Measurements from ENCODE around the gene ZBTB33. TPM values are rescaled to one million over a fixed set of nuclear protein-coding genes. Genes with fewer than 3 reads are reported as not detected.

ZBTB33 gene, protein sequence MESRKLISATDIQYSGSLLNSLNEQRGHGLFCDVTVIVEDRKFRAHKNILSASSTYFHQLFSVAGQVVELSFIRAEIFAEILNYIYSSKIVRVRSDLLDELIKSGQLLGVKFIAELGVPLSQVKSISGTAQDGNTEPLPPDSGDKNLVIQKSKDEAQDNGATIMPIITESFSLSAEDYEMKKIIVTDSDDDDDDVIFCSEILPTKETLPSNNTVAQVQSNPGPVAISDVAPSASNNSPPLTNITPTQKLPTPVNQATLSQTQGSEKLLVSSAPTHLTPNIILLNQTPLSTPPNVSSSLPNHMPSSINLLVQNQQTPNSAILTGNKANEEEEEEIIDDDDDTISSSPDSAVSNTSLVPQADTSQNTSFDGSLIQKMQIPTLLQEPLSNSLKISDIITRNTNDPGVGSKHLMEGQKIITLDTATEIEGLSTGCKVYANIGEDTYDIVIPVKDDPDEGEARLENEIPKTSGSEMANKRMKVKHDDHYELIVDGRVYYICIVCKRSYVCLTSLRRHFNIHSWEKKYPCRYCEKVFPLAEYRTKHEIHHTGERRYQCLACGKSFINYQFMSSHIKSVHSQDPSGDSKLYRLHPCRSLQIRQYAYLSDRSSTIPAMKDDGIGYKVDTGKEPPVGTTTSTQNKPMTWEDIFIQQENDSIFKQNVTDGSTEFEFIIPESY
- polyA plus RNA-seq (ENCODE audit: insufficient read depth in 1 of 5, insufficient read length in 5 of 5, low replicate concordance in 1 of 5) = 10 to 100 TPM; 16.0 to 29.0 (median 21.9) TPM
- long read RNA-seq, donor 1, full-length matches to known transcripts = 13 of 37 reads
- long read RNA-seq, donor 1, partial matches to known transcripts = 24 of 37 reads
- long read RNA-seq, donor 1, other reads (novel, unspliced or antisense) = 0 of 37 reads
- long read RNA-seq, donor 2, full-length matches to known transcripts = 4 of 4 reads
- long read RNA-seq, donor 2, partial matches to known transcripts = 0 of 4 reads
- long read RNA-seq, donor 2, other reads (novel, unspliced or antisense) = 0 of 4 reads
- long read RNA-seq, donor 3, full-length matches to known transcripts = 11 of 11 reads
- long read RNA-seq, donor 3, partial matches to known transcripts = 0 of 11 reads
- long read RNA-seq, donor 3, other reads (novel, unspliced or antisense) = 0 of 11 reads
- long read RNA-seq, donor 4, full-length matches to known transcripts = 10 of 10 reads
- long read RNA-seq, donor 4, partial matches to known transcripts = 0 of 10 reads
- long read RNA-seq, donor 4, other reads (novel, unspliced or antisense) = 0 of 10 reads
- long read RNA-seq, donor 5, full-length matches to known transcripts = 8 of 8 reads
- long read RNA-seq, donor 5, partial matches to known transcripts = 0 of 8 reads
- long read RNA-seq, donor 5, other reads (novel, unspliced or antisense) = 0 of 8 reads
- long read RNA-seq, donor 6, full-length matches to known transcripts = 13 of 13 reads
- long read RNA-seq, donor 6, partial matches to known transcripts = 0 of 13 reads
- long read RNA-seq, donor 6, other reads (novel, unspliced or antisense) = 0 of 13 reads
- long read RNA-seq, donor 7, full-length matches to known transcripts = 11 of 11 reads
- long read RNA-seq, donor 7, partial matches to known transcripts = 0 of 11 reads
- long read RNA-seq, donor 7, other reads (novel, unspliced or antisense) = 0 of 11 reads
- long read RNA-seq, donor 8, full-length matches to known transcripts = 8 of 8 reads
- long read RNA-seq, donor 8, partial matches to known transcripts = 0 of 8 reads
- long read RNA-seq, donor 8, other reads (novel, unspliced or antisense) = 0 of 8 reads

DNA sequence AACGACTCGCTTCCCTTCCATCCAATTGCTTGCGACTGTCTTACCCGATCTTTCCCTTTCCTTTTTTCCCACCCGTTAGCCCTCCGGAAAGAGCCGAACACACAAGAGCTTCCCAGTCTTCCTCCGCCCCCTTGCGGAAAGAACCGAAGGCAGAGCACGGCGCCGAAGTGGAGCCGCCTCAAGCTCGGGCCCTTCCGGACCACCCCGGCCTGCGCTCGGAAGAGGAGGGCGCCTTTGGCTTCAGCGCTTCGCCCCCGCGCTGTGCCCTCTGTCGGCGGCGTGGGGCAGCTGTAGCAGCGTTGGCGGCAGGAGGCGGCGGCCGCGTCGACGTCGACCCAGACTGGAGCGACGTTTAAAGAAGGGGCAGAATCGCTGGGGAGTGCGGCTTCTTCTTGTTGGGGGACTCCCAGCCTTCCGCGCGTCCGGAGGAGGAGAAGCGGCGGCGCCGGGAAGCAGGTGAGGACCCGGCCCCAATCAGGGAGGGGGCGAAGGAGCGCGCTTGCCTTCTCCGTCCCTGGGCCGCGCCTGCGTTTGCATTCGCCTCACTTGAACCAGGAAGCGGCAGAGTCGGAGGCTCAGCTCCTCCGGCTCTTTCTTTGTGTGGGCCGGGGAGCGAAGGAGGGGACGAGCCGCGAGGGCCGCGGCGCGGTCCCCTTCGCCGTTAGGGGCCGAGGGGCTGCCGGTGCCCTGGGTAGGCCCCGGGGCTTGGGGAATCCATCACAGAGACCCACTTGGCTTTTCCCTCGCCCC is at the start of gene ZBTB33:
TSS of gene ZBTB33 (plus strand) at position 291 of the 750 bp plus-strand sequence. CDS start 2,604 bp downstream, outside the sequence.
- DNase-seq = peak; percentile 90 to 91

DNA sequence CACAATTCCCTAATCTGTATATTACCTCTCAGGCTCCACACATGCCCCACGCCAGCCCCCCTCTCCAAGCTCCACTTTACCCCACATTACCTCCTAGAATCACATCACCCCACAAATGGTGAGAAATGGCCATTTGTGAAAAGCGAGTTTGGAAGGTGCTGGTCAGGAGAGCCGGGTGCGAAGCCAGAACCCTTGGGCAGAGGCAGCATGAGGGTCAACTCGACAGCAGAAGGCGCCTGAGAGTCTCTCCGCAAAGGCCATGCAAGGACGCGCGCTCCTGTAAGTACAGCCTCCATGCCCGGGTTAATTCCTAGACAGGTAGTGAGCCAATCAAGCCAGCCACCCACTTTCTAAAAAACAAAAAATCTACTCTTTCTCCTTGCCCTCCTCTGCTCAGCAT is 49.8 kb upstream of the ZBTB33 start:
- DNase-seq = no peak

DNA sequence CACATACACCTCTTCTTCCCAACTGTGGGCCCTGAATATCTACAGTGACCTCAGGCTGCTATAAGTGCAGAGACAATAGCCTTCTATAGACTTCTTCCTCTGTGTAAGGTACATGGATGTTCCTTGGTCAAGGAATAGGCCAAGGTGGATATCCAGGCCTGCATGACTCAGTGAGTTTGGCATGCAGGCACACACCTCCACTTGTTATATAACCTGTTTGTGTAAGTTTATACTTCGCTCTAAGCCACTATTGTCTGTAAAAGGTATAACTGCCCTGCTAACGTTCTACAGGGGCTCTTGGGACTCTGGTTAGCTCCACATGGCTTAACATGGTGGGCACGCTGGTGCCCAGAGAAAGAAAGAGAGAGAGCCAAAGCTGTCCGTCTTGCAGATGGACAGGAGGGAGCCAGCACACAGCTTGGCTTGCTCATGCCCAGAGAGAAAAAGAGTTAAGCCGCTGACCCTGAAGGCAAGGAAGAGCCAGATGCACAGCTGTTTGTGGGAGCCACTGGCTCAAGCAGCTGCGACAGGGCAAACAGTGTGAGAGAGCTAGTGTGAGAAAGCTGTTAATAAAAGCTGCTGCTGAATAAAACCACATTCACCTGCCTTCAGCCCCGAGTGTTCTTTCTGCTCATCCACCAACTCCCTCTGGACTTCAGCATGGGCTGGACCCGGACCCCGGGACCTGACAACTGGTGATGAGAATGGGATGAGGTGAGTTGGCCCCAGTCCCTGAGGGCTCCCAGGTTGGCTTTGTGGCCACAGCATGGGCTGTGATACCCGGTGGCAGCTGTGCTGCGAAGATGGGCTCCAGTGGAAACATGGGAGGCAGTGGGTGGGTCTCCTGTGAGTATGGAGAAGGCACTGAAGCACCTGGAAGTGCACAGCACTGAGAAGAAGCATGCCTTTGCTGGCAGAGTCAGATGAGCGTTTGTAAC is 44.5 kb upstream of the ZBTB33 start:
- DNase-seq = no peak

DNA sequence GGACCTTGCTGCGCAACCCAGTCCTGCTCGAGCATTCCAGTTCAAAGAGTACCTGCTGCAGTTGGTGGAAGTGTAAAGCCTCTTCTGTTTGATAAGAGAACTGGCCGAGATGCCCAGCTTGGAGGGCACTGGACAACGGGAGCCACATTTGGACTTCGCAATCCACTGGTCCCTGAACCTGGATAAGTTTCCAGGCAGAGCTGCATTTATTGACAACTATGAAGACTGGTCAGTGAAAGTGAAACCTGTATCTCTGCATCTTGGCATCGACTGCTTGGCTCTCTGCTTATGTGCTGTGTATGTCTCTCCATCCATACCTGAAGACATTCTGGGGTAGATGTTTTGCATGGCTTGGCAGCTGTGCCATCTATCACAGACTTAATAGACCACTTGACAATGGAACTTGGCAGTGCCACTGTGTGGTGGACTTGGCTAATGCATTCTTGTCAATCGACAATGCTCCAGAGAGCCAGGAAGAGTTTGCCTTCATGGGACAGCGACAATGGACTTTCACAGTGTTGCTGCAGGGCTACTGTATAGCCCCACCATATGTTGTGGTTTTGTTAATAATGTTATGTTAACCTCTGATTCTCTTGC is 43.5 kb upstream of the ZBTB33 start:
- DNase-seq = no peak

DNA sequence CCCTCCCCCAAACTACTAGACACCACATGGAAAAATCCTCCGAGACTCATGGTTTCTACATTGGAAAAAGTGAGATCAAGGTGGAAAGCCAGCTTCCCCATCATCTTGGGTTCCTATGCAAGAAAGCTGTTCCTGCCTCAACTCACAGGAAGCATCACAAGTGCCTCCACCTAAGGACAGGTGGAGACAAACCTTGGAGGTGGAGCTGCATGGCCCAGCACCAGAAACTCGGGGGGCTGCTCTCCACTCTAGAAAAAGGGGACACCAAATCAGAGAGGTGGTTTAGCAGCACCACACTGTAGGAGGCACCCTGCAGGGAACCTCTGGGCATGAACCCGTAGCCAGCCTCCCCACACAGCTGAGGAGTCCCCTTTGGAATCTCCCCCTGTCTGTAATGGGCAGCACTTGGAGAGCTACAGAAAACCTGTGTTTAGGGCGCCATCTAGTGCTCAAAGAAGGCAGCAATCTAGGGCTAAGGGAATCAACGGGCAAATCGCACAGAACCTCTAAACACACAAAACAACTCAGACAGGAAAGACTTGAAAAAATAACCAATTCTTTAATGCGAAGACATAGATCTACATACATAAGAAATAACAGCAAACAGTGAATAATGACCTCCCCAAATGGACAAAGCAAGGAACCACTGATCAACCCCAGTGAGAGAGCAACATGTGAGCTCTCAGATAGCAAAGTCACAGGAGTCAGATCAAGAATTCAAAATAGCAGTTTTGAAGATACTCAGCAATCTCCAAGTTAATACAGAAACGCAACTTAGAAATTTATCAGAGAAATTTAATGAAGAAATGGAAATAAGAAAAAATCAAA is 37.0 kb upstream of the ZBTB33 start:
- DNase-seq = peak; percentile 24 to 55

DNA sequence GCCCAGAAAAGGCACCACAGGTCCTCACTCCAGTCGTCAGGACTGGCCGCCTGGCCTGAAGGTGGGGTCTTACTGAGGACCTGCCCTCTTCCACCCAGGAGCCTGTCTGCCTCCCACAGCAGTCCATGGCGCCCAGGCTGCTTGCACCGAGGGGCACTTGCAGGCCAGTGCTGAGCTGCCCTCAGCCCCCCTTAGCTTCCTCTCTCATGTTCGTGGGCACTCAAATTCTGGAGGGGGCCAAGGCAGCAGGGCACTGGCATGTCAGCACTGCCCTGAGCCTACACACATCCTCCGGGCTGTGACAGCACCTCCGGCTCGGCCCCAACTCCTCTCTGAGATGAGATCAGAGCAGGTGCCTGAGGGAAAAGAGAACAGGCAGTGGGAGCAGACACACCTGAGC is 27.2 kb upstream of the ZBTB33 start:
- DNase-seq = no peak

DNA sequence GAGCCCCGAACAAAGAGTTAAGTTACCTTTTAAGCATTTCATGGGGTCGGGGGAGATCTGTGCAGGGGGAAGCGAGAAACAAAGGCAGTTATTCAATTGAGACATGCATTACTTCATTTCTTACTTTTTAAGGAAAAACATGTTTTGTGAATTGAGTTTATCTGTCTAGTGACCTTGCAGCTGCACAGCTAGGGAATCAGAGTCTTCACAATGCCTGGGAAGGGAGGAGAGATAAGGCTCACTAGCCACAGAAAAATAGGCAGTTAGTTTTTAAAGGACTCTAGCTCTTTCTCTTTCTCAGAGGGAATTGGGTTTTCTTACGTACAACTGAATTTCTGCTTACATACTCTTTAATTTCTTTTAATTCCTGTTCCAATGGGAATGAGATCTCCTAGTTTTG is 26.2 kb upstream of the ZBTB33 start:
- DNase-seq = no peak

DNA sequence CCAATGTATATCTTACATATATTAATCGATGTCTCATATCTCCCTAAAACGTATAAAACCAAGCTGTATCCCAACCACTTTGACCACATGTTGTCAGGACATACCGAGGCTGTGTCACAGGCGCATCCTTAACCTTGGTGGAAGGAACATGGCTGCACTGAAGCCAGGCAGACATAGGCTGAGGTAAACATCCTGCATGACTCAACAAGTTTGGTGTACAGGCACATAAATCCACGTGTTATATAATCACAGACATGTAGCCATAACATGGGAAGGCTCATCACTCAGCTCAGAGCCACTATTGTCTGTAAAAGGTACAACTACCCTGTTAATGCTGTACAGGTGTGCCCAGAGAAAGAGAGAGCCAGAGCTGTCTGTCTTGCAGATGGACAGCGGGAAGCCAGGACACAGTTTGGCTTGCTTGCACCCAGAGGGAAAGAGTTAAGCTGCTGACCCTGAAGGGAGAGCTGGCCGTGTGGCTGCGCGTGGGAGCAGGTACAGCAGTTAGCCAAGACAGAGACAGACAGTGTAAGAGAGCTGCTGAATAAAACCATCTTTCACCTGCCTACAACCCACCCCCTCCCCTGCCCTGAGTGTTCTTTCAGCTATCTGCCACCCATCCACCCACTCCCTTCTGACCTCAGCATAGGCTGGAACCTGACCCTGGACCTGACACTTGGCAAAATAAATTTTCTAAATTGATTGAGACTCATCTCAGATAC is 22.3 kb upstream of the ZBTB33 start:
- no peak for DNase-seq

DNA sequence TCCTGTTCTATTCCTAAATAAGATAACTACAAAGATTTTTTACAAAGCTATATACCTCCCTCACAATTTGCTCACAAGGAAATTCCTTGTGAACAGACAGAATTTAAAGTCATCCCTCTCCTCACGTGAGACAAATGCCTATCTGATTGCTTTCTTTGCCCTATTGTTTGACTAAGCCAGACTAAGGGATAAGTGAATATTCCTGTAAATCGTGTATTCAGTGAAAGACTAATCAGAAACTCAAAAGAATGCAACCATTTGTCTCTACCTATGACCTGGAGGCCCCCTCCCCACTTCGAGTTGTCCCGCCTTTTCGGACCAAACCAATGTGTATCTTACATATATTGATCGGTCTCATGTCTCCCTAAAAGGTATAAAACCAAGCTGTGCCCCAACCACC is 15.3 kb upstream of the ZBTB33 start:
- DNase-seq = no peak

DNA sequence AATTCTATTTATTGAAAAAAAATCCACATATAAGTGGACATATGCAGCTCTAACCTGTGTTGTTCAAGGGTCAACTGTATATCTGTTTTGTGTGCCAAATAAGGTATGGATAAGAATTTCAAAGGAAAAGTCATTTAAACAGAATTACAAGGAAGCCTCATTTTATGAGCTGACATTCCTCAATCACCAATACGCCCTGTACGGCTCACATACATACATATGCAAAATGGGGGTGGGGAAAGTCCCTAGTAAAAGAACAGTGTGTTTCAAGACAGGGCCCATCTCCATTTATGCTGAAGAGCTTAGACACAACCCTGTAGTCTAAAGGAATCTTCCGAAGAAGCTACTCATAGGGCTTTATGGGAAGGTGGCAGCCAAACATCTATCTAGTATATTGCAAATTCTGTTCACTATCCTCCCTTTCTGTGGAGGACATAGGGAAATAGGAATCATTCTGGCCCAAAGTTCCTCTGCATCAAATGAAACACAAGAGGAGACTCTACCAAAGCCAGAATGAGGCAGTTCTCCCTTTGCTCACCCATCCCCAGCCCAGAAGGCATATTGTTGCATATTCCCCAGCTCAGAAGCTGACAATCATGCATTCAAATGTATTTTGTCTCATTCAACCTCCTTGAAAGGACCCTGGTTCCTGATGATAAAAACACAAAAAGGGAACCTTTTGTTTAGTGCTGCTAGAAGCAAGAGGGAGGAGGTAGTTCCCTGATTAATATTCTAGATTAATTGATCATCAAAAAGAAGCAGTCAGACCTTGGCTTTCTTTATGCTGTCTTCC is 13.7 kb upstream of the ZBTB33 start:
- no peak for DNase-seq

DNA sequence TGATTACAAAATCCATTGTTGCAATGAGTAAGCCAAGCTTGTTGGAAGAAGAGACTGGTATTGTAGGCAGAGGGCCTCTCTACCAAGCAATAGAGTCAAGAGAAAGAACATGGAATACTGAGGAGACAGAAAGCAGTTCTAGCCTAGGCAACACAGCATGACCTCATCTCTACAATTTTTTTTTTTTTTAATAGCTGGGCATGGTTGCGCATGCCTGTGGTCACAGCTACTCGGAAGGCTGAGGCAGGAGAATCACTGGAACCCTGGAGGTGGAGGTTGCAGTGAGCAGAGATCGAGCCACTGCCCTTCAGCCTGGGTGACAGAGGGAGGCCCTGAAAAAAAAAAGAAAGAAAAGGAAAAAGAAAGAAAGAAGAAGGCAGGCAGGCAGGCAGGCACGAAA is 11.7 kb upstream of the ZBTB33 start:
- DNase-seq = no peak

DNA sequence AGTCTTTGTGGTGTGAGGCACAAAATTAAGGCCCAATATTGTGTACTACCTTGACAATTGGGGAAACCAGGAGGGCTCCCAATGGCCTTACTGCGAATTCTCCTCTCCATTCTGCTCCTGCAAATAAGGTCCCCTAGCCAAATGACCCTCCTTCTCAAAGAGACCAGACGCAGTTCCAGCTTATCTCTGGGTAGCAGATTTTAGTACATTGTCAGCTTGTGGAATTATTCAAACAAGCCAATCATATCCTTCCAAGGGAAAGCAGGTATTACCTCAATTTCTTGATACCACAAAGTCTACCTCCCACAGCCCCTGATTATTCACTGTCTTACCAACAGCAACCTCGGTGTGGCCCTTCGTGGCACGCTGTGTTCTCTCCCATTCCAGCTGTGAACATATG is 7.8 kb upstream of the ZBTB33 start:
- DNase-seq = no peak

DNA sequence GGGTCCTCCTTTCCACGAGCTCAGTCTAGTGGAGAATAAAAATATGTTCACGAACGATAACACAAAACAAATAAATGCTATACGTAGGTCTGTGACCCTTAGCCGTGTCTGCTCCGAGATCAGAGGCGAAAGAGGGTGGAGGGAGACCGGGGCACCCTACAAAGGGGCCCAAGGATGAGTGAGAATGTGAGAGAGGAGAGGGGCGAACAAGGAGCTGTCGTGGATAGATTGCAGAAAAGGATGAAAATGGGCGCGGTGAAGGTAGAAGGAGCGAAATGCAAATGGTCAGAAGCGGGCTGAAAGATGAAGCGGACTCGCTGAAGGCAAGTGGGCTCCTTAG is 6.2 kb upstream of the ZBTB33 start:
- no peak for DNase-seq

DNA sequence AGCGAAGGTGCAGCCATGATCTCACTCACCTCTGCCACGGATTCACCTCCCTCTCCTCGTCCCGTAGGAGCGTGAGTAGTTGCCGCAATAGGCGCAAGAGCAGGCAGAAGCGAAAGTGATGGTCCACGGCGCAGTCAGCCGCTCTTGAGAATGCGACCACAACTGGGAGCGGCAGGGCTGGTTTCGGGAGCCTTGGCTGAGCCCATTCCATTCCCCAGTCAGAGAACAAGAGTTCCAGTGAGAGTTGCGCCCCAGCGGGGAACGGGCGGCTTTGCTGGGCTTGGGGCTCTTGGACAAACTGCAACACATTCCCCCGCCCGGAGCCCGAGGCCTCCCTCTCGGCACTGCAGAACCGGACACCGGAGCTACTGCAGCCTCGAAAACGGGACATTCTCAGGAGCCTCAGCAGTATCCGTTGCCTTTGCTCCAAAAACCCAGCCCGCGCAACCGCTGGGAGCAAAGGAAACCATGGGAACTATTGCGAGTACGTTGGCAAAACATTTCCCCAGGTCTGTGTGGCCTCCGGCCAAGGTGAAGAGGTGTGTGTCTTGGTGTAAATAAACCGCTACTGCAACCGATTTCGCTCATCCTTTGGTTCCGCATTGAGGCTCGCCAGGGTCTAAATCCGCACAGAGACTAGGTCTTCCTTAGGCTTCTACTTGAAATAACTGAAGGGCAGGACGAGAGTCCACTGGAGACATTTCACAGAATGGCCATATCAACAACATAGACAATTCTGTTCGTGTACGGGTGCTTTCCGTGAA is 5.7 kb upstream of the ZBTB33 start:
- DNase-seq = peak; percentile 72 to 76

DNA sequence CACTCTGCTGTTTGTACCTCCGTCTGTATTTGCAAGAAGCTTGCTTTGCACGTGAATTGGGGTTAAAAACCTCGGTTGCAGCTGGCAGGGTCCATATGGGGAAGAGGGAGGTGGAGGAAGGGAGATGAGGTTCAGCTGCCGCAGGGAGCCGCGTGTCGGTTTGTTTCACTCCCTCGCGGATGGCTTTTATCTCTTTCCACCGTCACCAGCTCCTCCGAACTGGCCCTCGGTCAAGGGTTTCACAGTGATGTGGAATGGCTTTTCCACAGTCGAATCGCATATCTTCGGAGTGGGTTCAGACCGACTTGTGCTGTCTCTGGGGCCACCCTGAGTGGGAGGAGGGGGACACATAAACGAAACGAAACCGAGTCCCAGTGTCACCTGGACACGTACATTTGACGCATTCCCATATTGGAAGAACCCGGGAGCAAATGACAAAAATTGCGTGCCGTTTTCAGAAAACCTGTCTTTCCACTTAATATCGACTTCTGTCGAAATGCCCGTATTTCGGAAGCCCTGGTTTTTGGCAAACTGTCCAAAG is 929 bp downstream of the ZBTB33 start:
- DNase-seq = peak in 1 of 2 donors; percentile 21

All from right lung (tissue), 10 donors.